A673 (cell line): Measurements from ENCODE around the gene TAP1.

Experiments
- CTCF ChIP-seq: fragments of 300-800, 200-600 bp; sonication (generic); conservative IDR thresholded peaks from 2 replicates; pipeline ENCODE4 v1.5.1; 2017; ENCODE audit warnings: low read depth, mild to moderate bottlenecking, antibody characterized with exemption, low read length, moderate library complexity, mixed read lengths
- EZH2 ChIP-seq: fragments of 200-600 bp; sonication (generic); IDR thresholded peaks from 2 replicates; pipeline ENCODE4 v1.6.1; 2017; ENCODE audit warnings: borderline replicate concordance, low read depth, mild to moderate bottlenecking, mixed read lengths, antibody characterized with exemption, low read length; ENCODE audit not compliant: poor library complexity, severe bottlenecking

GRCh38 chr6:32882879-32883250, 29.4 kb upstream of the TAP1 start:
- TF ChIP-seq CTCF, result no peak
- no peak for TF ChIP-seq EZH2
